ENCODE measurements around the gene ZBTB44.

DNA sequence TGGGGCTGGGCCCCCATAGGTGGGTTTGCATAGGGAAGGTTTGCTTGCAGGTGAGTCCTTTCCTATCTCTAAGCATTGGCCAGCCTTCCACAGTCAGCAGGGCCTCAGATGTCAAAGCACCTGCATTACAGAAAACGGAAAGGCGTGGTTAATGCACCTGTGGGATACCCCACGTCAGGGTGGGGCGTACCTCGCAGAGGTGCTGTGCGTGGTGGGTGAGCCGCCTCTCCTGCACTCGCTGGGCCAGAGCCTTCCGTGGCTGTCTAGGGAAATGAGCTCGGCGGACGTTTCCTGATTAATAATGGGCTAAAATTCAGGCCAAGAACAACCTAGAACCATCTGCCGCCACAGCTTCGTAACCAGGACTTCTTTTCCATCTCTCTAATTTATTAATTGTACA is 122.8 kb downstream of the ZBTB44 start:
- TF ChIP-seq, protein P1, sequence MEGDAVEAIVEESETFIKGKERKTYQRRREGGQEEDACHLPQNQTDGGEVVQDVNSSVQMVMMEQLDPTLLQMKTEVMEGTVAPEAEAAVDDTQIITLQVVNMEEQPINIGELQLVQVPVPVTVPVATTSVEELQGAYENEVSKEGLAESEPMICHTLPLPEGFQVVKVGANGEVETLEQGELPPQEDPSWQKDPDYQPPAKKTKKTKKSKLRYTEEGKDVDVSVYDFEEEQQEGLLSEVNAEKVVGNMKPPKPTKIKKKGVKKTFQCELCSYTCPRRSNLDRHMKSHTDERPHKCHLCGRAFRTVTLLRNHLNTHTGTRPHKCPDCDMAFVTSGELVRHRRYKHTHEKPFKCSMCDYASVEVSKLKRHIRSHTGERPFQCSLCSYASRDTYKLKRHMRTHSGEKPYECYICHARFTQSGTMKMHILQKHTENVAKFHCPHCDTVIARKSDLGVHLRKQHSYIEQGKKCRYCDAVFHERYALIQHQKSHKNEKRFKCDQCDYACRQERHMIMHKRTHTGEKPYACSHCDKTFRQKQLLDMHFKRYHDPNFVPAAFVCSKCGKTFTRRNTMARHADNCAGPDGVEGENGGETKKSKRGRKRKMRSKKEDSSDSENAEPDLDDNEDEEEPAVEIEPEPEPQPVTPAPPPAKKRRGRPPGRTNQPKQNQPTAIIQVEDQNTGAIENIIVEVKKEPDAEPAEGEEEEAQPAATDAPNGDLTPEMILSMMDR (IDR thresholded peaks at IDR 0.05), result no peak
- no peak for TF ChIP-seq EP300 (IDR thresholded peaks at IDR 0.05)
- TF ChIP-seq POLR2A (IDR thresholded peaks at IDR 0.05), result no peak
- TF ChIP-seq POLR2AphosphoS5 (IDR thresholded peaks at IDR 0.05), result no peak
